HL-60 (cell line): ENCODE results near the gene TAF11L13.

Source experiments
- CTCF ChIP-seq: IDR thresholded peaks from one replicate; pipeline ENCODE4 v1.5.1; 2011; ENCODE audit warnings: low read length, control low read depth, inconsistent platforms; ENCODE audit not compliant: insufficient read depth
- GABPA ChIP-seq: IDR thresholded peaks from 2 replicates; pipeline ENCODE4 v1.6.1; 2012; ENCODE audit warnings: low read depth
- POLR2AphosphoS5 ChIP-seq: IDR thresholded peaks from 2 replicates; pipeline ENCODE4 v1.6.1; 2012; ENCODE audit warnings: low read depth
- REST ChIP-seq: IDR thresholded peaks from 2 replicates; pipeline ENCODE4 v1.6.1; 2012; ENCODE audit warnings: low read depth; ENCODE audit not compliant: insufficient replicate concordance
- SPI1 ChIP-seq: IDR thresholded peaks from 2 replicates; pipeline ENCODE4 v1.6.1; 2012; ENCODE audit warnings: low read depth, mild to moderate bottlenecking, borderline replicate concordance

GRCh38 chr5:17670353-17670752 is 38.5 kb downstream of the TAF11L13 start:
- no peak for TF ChIP-seq CTCF
- TF ChIP-seq GABPA, result no peak
- no peak for TF ChIP-seq REST
- no peak for TF ChIP-seq POLR2AphosphoS5
- no peak for TF ChIP-seq SPI1
